RCC 7860 (cell line): ENCODE results near the gene MAN2B2.
"Not testable (repeated sequence)": the region's sequence is repeated elsewhere in the genome, so short reads cannot be mapped to it uniquely, and the experiment has no call there.

Experiments used
- DNase-seq: peaks from one replicate; pipeline ENCODE4 v3.0.0-alpha.2; 2015; ENCODE audit warnings: low spot score
- FAIRE-seq: peaks from 2 replicates; lab custom pipeline; 2012; peaks lifted over from hg19 to GRCh38; lab: Jason Lieb, UNC

MAN2B2 gene

DNA sequence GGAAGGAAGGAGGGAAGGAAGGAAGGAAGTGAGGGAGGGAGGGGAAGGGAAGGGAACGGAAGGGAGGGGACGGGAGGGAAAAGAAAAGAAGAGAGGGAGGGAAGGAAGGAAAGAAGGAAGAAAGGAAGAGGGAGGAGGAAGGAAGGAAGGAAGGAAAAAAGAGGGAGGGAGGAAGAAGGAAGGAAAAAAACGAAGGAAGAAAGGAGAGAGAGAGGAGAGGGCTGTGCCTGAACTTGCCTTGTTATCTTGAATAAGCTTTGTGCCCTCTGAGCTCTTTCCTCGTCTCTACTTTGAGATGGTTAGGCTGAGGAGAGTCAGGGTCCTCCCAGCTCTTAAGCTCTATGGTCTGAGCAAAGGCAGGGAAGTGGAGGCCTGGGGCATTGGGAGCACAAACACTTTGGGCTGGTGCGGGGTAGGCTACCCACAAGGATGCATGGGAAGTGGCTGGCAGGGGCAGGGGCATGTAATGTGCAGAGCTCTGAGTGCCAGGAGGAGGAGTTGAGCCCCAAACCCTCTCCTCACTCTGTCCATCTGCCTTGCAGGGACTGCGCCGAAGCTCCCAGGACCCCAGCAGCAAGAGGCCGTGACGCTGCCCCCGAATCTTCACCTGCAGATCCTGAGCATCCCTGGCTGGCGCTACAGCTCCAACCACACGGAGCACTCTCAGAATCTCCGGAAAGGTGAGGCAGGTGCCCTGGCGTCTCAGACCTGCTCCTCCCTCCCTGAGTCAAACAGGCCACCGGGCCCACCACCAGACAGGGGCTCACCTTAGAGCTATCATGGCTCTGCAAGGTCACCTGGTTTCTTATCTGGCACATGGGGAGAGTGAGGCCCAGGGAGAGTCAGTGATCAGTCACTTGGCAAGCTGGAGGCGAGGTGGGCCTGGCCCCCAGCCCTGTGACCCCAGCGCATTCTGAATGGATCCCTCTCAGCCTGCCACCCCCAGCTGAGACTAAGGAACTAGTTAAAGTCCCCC, 39.0 kb downstream of the MAN2B2 start:
- FAIRE-seq (no peak), DNase-seq (no peak)

DNA sequence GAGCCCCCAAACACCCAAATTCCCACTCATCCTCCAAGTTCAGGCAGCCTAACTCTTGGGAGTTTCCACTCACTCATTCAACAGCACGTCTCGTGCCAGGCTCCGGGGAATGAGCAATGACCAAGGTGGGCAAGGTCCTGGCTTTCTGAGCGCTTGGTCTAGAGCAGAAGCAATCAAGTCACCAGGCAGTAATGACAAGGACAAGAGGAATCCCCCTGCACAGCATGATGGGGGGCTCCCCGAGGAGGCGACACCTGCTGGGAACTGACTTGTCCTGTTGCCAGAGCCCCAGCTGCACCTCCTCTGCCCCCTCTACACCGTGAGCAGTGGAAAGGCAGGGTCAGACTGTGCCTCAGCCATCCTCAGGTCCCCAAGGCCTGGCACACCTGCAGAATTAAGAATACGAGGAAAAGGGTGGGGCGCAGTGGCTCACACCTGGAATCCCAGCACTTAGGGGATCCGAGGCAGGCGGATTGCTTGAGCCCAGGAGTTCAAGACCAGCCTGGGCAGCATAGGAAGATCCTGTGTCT, 39.8 kb downstream of the MAN2B2 start:
- no peak for FAIRE-seq
- DNase-seq: no peak

DNA sequence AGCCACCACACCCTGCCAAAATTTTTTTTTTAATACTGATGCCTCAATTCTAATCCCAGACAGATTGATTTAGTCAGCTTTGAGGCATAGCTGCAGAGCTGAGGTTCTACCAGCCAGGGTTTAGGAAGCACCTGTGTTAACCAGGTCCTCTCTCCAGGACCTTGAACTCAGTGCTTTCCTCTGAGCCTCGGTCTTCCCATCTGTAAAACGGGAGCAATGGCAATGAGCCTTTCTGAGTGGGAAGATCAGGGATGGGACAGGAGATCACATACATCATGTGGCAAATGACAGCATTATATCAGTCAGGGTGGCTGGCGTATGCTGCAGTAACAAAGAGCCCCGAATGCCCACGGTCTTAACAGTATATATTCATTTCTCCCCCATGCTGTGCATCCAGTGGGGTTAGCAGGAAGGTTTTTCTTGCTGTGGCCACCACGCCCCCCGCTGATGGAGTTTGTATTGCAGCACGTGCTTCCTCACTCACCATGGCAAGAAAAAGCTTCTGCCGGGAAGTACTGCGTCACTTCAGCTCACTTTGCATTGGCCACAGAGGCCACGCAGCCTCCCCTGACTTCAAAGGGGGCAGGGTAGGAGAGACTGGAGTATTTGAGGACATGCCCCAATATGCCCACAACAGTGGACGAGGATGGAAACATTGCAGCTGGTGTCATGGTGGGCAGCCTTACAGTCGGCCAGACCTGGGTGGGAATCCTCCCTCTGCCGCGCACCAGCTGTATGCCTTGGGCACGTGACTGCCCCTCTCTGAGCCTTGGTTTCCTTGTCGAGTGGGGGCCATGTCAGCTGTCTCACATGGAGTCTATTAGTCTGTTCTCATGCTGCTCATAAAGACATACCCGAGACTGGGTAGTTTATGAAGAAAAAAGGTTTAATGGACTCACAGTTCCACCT, 41.4 kb downstream of the MAN2B2 start:
- no peak for FAIRE-seq
- DNase-seq: no peak

DNA sequence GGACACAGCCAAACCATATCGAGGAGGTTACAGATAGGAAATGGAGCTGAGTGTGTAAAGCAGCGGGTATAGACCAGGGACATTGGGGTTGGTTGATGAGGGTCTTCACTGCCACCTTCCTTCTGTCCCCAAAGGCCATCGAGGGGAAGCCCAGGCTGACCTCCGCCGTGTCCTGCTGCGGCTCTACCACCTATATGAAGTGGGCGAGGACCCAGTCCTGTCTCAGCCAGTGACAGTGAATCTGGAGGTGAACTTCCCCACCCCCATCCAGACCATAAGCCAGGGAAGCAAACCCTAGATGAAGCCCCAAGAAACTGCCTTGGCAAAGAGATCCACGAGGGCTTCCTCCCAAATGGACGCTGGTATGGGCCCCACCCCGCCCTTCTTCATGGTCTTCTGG, 42.3 kb downstream of the MAN2B2 start:
- FAIRE-seq (no peak), DNase-seq (no peak)

DNA sequence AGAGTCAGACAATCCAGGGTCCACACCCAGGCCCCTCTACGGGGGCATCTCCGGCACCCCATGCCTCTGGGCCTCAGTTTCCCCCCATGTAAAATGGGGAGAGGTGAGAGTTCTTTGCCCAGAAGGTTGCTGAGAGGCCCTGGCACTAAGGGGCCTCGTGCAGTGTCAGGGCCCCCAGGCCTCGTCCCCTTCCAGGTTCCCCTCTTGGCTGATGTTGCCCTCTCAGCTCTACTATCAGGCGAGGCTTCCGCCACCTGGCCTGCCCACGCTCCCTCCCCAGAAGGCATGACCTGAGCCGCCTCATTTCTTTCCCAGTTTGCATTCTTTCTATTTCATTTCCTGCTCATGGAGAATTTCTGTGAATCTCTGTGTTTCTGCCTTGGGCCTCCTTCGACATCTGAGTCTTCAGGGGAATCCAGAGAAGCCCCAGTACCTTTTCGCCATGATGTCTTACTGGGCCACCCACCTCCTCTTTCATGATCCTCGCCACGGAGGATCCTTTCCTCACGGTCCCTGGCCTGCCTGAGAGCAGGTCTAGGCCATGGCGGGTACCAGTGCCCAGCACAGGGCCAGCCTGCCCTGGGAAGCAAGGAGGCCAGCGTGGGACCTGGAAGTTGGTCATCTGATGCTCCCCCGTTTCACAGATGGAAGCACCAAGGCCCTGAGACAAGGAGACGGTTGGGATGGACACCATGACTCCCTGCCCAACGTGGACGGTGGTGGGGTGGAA, 43.6 kb downstream of the MAN2B2 start:
- DNase-seq (no peak), FAIRE-seq (no peak)

DNA sequence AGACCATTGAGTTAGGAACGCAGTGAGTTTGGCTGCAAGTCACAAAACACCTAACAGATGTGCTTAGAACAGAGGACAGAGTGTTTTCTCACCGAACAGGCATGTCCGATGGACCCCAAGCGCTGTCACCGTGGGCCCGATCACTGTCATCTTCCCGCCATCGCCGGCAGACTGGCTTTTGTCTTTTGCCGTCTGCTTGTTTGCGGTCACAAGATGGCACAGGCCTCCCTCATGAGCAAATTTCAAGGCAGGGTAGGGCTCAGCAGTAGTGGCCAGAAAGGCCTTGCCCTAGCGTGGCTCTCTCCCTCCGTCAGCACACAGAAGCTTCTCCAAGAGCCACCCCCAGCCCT, 44.1 kb downstream of the MAN2B2 start:
- FAIRE-seq: no peak
- no peak for DNase-seq

DNA sequence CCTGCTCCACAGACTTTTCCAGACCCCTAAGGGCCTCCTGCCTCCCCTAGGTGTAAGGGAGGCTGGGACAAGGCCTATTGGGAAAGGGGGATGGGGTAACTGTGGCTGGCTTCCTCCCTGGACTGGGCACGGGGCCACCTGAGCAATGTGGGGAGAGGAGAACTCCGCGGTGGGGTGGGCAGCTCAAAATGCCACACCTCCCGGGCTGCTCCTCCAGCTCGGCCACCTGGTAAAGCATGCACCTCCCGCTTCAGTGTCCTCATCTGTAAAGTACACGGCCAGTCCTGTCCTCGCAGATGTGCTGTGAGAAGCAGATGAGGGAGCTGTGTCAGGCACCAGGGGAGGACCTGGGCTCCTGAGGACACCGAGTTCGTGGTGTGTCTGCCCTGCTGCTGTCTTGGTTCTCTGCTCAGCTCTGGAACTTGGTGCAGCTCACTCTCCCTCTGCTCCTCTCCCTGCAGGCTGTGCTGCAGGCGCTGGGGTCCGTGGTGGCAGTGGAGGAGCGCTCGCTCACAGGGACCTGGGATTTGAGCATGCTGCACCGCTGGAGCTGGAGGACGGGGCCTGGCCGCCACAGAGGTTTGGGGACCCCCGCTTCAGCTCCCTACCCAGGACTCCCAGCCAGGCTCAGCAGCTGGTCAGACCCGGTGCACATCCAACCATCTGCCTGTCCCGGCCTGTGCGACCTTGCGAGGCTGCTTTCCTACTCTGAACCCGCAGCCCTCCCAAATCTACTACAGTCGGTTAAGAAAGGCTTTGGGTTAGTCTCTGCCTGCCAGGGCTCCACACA, 44.7 kb downstream of the MAN2B2 start:
- DNase-seq (no peak), FAIRE-seq (no peak)

DNA sequence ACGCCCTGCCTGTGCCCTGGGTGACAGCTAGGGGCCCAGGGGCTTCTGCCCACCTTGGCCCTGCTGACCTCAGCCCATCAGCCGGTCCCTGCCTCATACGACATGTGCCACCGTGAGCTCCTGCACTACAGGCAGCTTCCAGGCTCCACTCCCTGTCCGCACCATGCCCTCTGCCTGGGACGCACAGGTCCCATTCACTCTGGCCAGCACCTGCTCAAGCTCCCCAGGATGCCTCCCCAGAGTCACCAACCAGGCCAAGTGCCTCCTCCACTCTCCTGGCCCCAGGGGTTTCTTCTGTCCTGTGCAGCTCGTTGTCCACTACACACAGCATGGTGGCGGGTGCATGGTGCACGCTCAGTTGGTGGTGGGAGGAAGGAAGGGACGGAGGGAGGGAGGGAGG, 45.3 kb downstream of the MAN2B2 start:
- FAIRE-seq: no peak

DNA sequence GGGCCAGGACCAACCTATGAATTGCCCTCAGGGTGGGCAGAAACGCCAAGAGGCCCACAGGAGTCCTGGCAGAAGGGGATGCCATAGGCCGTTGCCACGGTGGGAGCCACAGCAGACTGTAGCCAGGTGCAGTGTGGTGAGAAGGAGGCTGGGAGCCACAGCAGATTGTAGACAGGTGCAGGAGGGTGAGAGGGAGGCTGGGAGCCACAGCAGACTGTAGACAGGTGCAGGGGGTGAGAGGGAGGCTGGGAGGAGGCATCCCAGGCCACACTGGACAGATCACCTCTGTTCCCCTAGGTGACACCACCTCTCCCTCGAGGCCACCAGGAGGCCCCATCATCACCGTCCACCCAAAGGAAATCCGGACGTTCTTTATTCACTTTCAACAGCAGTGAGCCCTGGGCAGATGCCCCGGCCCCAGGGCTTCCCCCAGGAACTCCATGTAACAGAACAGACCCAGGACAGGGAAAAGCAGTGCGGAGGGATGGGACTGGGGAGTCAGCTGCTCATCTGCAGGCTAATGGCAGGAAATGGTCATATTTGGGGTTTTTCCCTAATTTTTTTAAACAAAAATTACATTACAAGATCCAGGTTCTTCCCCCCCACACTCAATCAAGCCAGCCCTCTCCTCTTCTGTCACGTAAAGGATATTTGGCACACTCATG, 46.0 kb downstream of the MAN2B2 start:
- FAIRE-seq: no peak
- DNase-seq: no peak

More for the DNA sequence above, 45.3 kb downstream of the MAN2B2 start:
- no peak for DNase-seq

DNA sequence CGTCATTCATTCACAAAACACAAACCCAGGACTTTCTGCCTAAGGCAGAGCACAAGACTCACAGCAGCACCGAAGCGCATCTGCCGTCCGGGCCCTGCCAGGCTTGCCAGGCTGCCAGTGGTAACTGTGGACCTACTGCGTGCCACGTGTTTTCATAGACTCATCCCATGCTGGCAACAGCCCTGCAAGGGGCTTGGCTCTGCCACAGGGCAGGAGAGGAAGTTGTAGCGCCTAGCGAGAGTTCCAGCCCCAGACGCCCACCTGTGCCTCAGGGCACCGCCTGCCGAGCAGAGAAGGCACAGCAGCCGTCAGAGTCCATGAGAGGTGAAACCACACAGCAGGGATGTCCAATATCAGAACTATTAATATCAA, 46.6 kb downstream of the MAN2B2 start:
- DNase-seq: no peak
- no peak for FAIRE-seq

DNA sequence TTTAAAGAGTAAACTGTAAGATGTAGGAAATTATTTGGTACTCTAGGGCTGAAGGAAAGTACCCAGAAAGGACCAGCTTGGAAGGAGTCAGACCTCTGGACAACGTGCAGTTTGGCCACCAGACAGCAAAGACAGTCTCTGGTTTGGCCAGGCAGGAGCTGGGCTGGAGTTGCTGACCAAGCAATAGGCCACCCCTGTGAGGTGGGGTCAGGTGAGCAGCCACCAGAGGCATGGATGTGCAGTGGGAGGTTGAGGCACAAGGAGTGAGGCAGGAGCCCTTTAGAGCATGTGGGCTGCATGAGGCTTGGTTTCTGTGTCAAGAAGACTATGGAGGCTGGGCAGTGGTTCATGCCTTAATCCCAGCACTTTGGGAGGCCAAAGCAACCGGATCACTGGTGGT, 47.8 kb downstream of the MAN2B2 start:
- no peak for FAIRE-seq
- no peak for DNase-seq

DNA sequence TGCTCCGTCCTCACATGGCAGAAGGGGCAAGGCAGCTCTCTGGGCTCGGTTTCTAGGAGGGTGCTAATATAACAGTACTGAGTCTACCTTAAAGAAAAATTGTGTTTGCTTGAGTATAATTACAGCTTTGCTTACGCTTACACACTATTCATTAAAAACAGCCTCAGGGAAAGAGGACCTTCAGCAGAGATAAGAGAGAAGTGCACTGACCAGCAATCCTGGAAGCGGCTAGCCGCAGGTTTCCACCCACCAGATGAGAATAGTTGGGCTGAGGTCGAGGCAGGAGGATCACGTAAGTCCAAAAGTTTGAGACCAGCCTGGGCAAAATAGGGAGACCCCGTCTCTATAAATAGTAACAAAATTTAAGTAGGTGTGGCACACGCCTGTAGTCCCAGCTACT, 50.3 kb downstream of the MAN2B2 start:
- FAIRE-seq (no peak), DNase-seq (no peak)

DNA sequence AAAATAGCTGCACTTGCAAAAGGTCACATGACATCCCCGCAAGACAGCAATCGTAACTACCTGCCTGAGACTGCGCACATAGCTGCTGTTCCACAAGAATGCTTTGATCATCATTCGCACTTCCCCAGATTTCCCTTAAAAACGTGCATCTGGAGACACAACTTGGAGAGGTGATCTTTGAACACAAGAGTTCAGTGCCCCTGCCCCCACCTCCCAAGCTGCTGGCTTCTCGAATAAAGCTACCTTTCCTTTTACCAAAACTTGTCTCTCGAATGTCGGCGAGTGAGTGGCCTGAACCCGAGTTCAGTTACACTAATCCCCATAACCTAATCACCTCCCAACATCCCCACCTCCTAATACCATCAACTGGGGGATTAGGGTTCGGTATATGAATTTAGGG, 51.1 kb downstream of the MAN2B2 start:
- FAIRE-seq: no peak
- DNase-seq: no peak

DNA sequence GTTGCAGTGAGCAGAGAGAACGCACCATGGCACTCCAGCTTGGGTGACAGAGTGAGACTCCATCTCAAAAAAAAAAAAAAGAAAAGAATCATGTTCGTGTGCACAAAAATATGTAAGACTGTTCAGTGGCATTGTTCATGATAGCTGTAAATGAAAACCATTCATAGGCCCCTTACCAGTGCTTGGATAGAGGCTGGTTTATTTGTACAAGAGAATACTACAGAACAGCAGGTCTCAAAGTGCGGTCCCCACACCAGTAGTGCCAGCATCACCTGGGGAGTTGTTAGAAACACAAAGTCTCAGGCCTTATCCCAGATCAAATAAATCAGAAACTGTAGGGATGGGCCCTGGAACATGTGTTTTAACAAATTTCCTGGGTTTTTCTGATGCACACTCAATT, 52.8 kb downstream of the MAN2B2 start:
- FAIRE-seq (no peak), DNase-seq (no peak)

DNA sequence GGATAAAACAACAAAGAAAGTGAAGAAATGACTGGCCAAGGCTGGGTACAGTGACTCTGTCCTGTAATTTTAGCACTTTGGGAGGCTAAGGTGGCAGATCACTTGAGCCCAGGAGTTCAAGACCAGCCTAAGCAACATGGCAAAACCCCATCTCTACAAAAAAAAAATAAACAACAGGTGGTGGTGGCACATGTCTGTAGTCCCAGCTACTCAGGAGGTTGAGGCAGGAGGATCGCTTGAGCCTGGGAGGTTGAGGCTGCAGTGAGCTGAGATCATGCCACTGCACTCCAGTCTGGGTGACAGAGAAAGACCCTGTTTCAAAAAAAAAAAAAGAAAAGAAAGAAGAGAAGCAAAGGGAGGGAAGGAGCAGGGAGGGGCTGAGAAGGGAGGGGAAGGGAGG, 53.5 kb downstream of the MAN2B2 start:
- not testable (repeated sequence) for FAIRE-seq, DNase-seq

DNA sequence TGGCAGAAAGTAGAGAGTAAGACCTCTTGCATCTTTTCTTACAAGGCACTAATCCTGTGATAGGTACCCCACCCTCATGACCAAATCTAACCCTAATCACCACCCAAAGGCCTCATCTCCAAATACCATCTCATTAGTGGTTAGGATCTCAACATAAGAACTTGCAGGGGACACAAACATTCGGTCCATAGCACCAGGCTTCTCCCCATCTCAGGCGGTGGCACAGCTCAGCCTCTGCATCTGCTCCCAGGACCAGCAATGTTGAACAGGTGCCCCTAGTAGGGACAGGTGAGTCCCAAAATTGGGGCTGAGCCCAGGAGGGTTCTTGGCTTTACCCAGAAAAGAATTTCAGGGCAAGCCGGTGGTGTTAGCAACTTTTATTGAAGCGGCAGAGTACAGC, 57.1 kb downstream of the MAN2B2 start:
- no peak for DNase-seq
- no peak for FAIRE-seq

DNA sequence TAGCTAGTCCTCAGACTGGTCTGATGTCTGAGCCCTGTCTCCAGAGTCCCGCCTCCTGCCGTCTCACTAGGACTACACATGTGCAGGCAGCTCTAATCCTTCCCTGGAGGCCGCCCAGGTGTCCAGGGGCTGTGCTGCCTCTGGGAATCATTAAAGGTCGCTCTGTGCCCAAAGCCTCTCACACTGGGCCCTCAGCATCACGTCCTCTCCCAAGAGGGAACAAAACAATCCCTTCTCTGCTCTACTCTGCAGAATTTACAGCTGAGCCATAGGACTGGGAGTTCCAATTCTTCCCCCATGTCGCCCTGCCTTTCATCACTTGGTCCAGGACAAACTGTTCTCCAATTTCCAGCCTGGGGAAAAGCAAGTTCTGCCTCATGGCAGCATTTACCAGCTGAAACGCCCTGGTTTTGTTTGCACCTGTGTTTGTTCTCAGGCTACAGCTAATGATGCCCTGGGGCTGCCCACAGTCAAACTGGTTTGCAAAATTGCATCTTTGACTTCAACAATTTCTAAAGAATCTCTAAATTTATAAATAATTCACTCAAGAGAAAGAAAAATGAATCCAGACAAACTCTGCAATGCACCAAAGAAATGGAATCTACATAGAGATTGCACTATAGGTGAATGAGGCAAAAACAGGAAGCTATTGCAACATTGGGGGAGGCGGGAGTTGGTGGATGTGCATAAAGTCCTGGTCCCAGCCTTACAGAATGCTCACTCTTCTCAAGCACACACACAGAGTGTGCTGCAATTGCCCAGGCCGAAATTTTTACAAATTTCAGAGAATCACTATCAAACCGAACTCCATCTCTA, 58.3 kb downstream of the MAN2B2 start:
- DNase-seq (no peak), FAIRE-seq (no peak)

DNA sequence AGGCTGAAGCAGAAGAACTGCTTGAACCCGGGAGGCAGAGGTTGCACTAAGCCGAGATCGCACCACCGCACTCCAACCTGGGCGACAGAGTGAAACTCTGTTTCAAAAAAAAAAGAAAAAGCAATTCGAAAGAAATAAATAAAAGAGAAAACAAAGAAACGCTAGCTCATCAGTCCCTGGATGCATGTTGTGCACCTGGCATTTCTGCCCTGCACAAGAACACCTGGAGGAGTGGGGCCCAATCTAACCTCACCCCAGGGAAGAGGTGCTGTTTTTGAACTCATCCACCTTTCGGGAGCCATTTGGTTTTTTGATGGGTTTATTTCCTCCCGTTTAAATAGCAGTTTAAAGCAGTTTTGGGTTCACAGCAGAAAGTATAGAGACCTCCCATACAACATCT, 59.8 kb downstream of the MAN2B2 start:
- no peak for FAIRE-seq
- DNase-seq: no peak
